H1 (cell line): Measurements from ENCODE around the gene SYNGR3. TPM values are rescaled to one million over a fixed set of nuclear protein-coding genes. Genes with fewer than 3 reads are reported as not detected.

Source experiments
- BRCA1 ChIP-seq: IDR thresholded peaks from 2 replicates; pipeline ENCODE4 v1.6.1; 2012; ENCODE audit warnings: low read depth, low read length, improper control_type of control experiment
- GABPA ChIP-seq: IDR thresholded peaks from 2 replicates; pipeline ENCODE4 v1.6.1; 2011; ENCODE audit warnings: mild to moderate bottlenecking, low read length, moderate library complexity, borderline replicate concordance; ENCODE audit not compliant: insufficient read depth
- HDAC2 ChIP-seq, 2 experiments: fragments of 300-600 bp in 1 of 2; sonication (generic) in 1 of 2; IDR thresholded peaks; 2 replicates each; pipeline ENCODE4 v1.6.1; 2011 to 2012; ENCODE audit warnings: low read depth in 2 of 2, low read length in 2 of 2, mild to moderate bottlenecking in 2 of 2, moderate library complexity in 2 of 2, borderline replicate concordance in 1 of 2, inconsistent platforms in 1 of 2
- SAP30 ChIP-seq: fragments of 300-600 bp; sonication (generic); IDR thresholded peaks from 2 replicates; pipeline ENCODE4 v1.7.1; 2012; ENCODE audit warnings: low read length, moderate library complexity, mild to moderate bottlenecking, inconsistent platforms; ENCODE audit not compliant: insufficient read depth, insufficient replicate concordance
- SIN3A ChIP-seq, 2 experiments: IDR thresholded peaks in 1 of 2; conservative IDR thresholded peaks in 1 of 2; 2 replicates each; pipeline ENCODE4 v1.6.1; 2011 to 2012; ENCODE audit warnings: low read length in 2 of 2, improper control_type of control experiment in 1 of 2, low read depth in 1 of 2, mild to moderate bottlenecking in 1 of 2
- SP4 ChIP-seq: IDR thresholded peaks from 2 replicates; pipeline ENCODE4 v1.6.1; 2012; ENCODE audit warnings: low read length, inconsistent platforms
- polyA plus RNA-seq, 7 experiments: library from polyadenylated mRNA; depleted of rRNA in 3 of 7; stranded (reverse) in 5 of 7; unstranded in 2 of 7; fragments of >200 nt in 5 of 7; fragments of 200-250 nt in 2 of 7; gene quantifications; 1 replicate in 5 of 7; 2 replicates in 1 of 7; 4 replicates in 1 of 7; pipeline versions ENCODE4 v1.2.1 to v1.2.3, GENCODE V29; 2011 to 2013; ENCODE audit warnings: missing spikeins in 2 of 7, mixed read lengths in 2 of 7
- total RNA-seq: library from RNA; stranded (reverse); fragmentation: NEBNext Ultra II Directional; extraction: Animal tissue kit (Norgen Biotek cat#: 25700); gene quantifications from 2 replicates; pipeline ENCODE4 v1.2.1, GENCODE V29; 2021

Gene SYNGR3
- total and polyA plus RNA-seq, 2 of the 8 experiments (the other 6 are each of a cell fraction or from before 2014, with no cell fraction given): 36.2 to 49.9 TPM

DNA sequence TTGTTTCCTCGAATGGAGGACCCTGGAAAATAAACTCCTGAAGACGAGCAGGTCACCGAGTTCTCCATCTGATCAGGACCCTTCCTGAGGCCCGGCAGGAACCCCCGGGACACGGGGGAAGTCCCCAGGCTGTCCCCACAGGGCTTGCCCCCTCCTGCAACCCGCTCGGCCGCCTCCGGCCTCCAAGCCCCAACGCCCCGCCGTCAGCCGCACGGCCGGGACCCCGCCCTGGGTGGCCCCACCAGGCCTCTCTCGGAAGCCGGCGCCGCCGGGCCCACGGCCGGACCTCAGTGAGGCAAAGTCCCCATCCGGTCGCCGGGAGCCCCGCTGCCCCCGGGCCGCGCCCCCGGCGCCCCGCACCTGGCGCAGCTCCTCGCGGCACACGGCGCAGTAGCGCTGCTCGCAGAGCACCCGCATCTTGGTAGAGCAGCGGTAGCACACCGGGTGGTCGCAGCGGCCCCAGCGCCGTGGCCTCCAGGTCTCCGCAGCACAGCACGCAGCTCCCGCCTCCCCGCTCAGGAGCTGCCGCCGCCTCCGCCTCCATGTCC is 19.5 kb downstream of the SYNGR3 start (continued):
- 0 out of 4 replicates have a peak, but pooled peaks of 1 of the 2 experiments have one; percentile 21 for TF ChIP-seq HDAC2 (IDR thresholded peaks at IDR 0.05; ENCODE audit: borderline replicate concordance in 1 of 2, low read depth in 2 of 2, low read length in 2 of 2)
- TF ChIP-seq GABPA: no peak
- no peak for TF ChIP-seq SP4
- TF ChIP-seq BRCA1: no peak
- no peak for TF ChIP-seq SAP30
- 0 out of 4 replicates have a peak, but pooled peaks of 1 of the 2 experiments have one; percentile 17 for TF ChIP-seq SIN3A (conservative IDR thresholded peaks at IDR 0.05 in 1 of 2, IDR thresholded peaks at IDR 0.05 in 1 of 2; ENCODE audit: low read depth in 1 of 2, low read length in 2 of 2)
